CD4-positive, alpha-beta T cell treated with Interleukin-15 for 1 hour (primary cell): Measurements from ENCODE around the gene EARS2.
A peak's percentile ranks its signal among the peaks of the same experiment; 100 is the strongest.
"Not testable (repeated sequence)": the region's sequence is repeated elsewhere in the genome, so short reads cannot be mapped to it uniquely, and the experiment has no call there.

Experiments used
- DNase-seq: peaks from one replicate; pipeline ENCODE4 v3.0.0-alpha.2; 2020

The EARS2 gene

DNA sequence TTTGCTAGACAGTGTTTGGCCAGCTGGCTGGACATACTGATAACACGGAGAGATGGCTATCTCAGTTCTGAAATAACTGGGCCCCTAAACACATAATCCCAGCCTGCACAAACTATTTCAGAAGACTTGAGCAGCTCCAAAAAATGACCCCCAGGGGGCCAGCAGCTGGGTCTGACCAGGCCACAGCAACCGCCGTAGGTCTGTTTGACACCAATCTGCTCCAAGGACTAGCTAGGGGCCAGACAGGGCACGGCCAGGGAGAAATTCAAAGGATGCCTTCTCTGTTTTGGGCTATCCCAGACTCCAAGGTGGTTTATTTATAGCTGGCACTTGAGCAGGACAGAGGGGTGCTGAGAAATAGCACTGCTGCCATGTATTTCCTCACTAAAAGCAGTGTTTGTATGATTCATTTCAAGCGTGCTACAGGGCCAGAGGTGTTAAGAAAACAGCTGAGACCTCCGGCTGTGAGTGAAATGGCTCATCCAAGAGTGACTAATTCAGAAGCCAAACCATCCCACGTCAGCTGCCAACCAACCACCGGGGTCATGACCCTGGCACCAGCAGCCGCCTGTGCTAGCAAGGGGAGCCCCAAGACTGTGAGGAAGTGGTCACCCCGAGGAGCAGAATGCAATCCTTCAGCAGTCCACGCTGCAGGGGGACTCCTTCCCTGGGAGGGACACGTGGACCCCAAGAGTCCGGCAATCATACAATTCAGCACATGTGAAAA, 52.5 kb downstream of the EARS2 start:
- peak; percentile 81 for DNase-seq

DNA sequence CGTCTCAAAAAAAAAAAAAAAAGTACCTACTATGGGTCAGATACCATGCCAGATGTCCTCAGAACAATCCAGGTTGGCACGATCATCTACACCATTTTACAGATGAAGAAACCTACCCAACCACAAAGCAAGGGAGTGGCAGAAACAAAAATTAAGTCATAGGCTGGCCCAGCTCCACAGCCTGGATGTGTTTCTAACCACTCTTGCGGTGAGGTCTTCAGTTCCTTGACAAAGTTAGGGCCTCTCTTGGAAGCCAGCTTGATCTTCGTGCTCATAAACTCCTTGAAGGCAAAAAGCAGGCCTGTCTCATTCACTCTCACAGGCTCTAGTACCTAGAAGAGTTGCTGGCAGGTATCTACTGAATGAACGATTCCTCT, 53.1 kb downstream of the EARS2 start:
- peak; percentile 34 for DNase-seq

DNA sequence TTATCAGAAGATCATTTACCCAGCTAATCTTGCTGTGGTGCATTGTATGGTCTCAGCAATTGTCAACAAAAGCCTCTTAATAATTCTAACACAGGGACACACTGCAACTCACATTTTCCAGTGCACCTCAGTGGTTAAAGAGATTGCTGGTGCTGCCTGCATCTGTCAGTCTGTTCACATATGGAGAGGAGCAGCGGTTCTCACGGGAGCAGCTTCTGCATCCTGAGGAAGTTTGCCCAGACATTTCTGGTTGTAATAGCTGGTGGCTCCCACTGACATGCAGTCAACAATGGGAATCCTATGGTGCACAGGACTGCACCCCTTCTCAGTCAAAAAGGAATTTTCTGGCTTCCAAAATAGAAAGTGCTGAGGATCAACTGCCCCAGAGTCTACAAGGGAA, 54.7 kb downstream of the EARS2 start:
- DNase-seq = no peak

DNA sequence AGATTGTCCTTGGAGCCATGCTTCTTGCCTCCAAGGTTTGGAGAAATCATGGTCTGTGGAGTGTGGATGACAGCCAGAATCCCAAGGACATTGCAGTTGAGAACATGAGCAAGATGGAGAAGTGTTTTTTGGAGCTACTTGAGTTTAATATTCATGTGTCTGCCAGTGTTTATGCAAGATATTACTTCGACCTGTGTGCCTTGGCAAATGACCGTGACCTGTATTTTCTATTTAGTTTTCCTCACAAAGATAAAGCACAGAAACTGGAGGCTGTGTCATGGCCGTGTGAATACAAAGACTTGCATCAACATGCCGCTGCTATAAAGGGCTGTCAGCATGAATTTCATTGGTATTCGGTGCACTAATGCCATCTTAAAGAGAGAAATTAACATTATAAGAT, 55.9 kb downstream of the EARS2 start:
- no peak for DNase-seq

DNA sequence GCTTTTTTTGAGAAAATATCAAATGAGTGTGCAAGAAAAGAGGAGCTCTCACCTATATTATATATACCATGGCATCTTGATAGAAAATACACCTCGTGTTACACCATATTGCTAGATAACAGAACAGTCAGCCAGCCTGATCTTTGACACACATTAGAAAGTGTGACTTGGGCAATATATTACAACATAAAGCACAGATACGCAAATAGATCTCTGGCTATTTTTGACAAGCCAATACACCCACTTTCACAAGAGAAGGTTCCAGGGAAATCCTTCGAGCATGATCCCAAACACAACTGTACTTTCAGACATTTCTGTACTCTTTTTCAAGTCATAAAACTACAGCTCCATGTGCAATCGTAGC, 56.3 kb downstream of the EARS2 start:
- DNase-seq = no peak

DNA sequence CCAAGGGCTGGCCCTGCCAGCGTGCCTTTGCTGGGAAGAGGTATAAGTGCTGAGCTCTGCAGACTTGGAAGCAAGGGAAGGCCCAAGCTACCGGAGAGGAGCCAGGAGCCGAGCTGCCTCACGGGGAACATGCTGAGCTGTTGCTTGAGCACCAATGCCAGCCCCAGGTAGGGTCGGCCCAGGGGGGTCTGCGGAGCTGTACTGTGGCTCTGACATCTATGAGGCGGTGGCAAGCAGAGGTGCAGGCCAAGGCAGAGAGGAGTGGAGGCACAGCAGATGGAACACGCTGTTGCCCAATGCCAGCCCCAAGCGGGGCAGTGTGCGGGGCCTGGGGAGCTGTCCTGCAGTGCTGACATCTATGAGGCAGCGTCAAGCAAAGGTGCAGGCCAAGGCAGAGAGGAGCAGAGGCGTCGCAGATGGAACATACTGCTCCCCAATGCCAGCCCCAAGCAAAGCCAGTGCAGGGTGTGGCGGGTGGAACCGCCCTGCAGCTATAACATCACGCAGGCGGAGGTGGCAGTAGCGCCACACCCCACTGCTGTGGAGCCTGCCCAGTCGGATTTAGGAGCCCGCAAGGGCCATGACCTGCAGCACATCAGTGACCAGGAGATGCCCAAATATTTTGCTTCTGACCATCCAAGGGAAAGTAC, 56.8 kb downstream of the EARS2 start:
- DNase-seq = no peak

DNA sequence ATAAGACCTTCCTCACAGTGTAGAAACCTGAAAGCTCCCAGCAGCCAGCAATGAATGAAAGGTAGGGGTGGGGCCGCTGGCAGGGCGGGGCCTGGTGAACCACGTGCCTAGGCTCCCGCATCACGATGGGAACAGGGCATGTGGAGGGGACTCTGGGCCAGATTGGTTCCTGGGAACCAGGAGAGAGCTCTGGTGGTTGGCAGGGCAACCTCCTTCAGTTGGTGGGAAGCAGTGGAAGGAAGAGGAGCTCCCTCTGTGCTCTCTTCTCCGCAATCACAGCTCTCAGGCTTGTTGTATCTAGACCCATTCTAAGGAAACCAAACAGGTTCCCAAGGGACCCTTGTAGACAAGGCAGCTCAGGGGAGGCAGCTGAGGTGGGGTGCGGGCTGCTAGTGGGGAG, 57.3 kb downstream of the EARS2 start:
- no peak for DNase-seq

DNA sequence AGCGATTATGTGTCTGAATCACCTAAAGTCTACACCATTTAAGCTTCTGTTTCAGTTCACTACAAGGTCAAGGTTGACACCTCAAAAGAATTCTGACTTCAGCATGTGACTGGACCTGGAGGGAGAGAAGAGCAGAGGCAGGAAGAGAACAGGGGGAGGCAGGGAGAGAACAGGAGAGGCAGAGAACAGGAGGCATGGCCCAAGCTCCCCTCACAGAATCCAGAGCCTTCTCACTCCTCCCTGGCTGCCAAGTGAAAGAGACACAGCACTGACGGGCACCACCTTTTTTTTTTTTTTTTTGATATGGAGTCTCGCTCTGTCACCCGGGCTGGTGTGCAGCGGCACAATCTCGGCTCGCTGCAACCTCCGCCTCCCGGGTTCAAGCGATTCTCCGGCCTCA, 58.3 kb downstream of the EARS2 start:
- DNase-seq = no peak

DNA sequence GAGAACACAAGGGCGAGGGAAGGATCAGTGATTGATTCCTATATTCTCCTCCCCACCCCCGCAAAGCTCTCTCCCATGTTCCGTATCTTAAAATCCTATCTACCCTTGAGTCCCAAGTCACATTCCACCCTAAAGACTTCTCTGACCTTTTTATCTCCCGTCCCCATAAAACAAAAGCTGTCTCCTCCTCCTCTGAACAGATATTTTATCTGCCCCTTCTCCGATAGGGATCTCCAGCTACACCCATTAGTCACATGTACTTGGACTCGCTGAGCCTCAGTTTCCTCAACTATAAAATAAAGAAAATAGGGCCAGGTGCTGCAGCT, 59.6 kb downstream of the EARS2 start:
- DNase-seq = no peak

DNA sequence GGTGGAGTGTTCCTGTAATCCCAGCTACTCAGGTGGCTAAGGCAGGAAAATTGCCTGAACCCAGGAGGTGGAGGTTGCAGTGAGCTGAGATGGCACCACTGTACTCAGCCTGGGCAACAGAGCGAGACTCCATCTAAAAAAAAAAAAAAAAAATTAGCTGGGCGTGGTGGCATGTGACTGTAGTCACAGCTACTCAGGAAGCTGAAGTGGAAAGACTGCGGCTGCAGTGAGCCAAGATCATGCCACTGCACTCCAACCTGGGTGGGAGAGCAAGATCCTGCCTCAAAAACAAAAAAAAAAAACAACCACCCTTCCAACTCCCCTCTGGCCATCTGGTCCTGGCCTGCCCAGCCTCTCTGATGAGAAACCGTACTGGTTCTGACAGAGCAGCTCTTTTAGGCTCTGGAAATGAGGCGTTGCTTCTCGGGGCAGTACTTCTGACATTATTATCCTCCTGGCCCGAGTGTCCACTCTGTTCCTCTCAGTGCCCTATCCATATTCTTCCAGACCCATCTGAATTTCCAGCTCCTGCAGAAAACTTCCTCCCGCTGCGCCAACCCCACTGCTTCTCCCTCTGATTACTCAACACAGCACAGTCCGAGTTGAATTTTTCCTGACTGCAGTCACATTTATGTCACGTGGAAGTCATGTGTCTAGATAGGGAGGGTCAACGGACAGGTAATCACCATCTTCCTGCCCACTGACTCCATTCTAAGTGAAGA, 60.2 kb downstream of the EARS2 start:
- DNase-seq = no peak

DNA sequence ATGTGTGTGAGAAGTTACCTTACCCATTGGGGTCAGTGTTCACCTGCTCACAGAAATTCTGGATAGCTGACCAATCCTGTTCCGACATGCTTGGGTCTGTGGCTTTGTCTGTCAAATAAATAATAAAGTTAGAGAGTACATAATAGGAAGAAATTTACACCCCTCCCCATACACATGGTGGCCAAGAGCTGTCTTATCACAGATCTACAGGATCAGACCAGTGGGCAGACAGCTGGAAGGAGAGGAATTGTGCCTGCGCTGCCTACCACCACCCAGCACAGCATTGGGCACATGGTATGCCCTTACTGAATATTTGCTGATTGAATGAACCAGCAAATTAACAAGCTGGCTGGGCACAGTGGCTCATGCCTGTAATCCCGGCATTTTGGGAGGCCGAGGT, 61.5 kb downstream of the EARS2 start:
- DNase-seq = no peak

DNA sequence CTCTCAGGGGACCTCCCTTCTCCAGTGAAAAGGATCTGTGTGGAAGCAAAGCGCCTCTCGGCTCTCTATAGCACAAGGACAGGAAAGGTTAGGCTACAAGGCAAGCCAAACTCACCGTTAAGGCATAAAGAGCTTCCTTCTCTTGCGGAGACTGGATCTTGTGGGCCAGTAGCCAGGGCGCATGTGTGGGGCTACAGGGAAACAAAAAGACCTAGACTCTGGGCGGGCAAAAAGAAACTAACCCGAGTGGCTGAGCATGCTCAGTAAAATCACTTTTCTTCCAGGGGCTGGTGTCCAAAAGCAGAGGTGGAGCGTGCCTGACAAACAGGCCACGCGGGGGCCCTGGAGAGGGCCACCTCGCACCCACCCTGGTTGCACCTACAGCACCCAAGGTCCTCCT, 63.0 kb downstream of the EARS2 start:
- no peak for DNase-seq

DNA sequence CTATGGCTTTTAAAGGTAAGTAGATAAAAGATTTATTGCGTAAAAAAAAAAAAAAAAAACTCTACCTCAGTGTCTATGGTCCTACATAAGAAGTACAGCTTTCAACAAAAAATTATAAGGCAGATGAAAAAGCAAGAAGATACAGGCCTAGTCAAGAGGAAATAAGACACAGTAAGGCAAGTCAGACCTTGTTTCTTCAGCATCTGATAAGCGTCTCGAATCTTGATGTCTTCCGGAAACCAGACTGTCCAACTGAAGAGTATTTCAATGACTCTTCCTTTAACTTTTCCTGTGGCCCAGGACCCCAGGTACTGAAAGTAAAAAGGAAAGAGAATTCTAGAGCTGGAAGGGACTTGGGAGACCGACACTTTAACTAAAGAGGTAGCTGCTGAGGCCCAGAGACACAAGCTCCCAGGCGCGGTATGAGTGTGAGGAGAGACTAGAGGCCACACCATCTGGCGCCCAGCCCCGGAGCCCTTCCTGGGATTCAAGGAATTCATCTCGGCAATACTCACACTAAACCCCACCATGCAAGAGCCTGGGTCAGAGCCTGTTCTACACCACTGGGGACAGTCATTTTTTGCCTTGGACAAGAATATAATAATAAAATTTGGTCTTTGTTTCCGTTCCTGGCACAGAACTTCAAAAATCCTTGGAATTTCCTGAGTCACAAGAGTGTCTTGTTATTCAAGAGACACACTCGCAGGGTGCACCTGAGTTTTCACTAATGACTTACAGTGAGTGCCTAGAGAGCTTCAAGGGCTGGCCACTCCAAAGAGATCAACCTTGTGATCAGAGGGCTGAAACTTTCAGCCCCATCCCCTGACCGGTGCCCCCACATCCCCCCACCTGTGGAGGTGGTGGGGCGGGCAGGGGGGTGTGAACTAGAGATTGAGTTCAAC, 65.4 kb downstream of the EARS2 start:
- no peak for DNase-seq

DNA sequence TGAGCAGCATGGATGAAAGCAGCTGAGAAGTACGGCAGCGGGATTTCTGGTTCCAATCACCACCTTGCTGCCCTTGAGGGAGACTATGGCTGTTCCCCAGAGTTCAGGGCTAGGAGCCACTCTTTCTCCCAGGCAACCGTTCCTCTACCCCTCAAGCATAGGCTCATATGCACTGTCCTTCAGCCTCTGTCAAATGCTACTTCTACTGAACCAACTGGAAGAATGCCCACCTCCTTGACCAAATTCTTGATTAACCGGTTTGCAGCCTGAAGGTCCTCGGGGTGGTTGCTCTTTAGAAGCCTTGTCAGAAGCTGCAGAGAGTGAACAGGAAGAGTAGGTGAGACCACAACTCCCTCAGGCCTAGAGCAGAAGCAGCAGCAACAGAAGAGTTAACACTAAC, 70.7 kb downstream of the EARS2 start:
- DNase-seq = no peak

DNA sequence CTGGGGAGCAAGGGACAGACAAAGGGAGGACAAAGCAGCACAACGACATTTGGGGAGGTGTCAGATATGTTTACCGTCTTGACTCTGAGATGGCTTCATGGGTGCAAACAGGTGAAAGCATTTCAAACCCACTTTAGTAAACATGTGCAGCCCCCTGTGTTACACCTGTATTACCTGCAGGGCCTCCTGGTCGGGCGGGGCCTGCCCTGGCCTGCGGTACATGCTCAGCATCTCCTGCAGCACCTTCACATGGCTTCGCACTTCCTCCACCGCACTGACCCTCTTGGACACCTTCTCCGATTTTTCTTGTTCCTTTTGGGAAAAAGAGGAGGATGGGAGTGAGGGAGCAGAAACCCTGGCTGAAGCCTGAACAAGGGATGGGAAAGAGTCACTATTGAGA, 71.3 kb downstream of the EARS2 start:
- DNase-seq = no peak

DNA sequence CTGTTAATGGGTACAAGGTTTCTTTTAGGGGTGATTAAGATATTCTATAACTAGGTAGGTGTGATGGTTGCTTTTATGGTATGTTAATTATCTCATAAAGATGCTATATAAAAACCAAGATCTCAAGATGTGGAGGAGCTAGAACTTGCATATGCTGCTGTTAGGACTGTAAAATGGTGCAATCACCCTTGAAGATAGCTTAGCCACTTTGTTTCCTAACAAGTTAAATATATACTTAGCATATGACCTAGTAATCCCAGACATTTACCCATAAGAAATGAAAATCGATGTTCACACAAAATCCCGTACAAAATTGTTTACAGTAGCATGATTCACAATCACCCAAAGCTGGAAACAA, 71.9 kb downstream of the EARS2 start:
- no peak for DNase-seq

DNA sequence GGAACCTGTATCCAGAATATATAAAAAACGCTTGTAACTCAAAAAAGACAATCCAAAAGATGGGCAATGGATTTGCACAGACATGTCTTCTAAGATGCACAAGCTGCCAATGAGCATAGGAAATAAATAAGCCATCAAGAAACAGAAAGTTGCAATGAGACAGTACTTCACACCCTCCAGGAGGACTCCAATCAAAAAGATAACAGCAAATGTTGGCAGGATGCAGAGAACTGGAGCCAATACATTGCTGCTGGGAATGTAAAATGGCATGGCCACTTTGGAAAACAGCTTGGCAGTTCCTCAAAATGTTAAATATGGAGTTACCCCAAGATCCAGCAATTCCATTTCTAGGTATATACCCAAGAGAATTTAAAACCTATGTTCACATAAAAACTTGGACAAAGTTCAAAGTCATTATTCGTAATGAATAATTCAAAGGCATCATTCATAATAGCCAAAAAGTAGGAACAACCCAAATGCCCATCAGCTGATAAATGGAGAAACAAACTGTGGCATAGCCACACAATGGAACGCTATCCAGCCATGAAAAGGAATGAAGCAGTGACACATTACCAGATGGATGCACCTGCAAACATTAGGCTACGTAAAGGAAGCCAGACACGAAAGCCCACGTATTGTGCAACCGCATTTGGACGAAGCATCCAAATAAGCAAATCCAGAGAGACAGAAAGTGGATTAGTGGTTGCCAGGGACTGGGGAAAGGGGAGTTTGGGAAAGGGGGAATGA, 72.5 kb downstream of the EARS2 start:
- no peak for DNase-seq

DNA sequence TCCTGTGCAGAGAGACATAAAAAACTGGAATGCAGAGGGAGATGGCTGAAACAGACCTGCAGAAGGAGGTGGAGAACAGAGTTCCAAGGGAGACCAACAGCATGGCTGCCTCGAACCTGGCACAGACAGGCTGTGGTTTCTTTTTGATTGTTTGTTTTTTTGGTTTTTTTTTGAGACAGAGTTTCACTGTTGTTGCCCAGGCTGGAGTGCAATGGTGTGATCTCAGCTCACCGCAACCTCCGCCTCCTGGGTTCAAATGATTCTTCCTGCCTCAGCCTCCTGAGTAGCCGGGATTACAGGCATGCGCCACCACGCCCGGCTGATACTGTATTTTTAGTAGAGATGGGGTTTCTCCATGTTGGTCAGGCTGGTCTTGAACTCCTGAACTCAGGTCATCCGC, 73.7 kb downstream of the EARS2 start:
- not testable (repeated sequence) for DNase-seq

DNA sequence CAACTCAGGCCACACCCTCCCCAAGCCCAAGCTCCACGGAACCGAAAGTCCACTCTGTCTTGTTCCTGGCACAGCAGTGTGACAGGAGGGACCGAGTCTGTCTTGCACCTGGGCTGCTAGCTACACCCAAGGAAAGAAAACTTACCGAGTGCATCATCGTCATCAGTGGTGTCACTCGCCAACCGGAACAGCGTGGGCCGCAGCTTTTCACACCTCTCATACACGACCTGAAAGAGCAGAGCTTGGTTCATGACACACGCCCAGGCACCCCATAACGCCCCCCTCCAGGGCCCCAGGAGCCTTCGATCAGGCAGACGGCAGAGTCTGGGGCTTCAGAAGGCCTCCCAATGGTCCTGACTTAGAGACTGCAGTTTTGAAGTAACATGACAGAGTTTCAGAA, 74.4 kb downstream of the EARS2 start:
- DNase-seq = peak; percentile 71

DNA sequence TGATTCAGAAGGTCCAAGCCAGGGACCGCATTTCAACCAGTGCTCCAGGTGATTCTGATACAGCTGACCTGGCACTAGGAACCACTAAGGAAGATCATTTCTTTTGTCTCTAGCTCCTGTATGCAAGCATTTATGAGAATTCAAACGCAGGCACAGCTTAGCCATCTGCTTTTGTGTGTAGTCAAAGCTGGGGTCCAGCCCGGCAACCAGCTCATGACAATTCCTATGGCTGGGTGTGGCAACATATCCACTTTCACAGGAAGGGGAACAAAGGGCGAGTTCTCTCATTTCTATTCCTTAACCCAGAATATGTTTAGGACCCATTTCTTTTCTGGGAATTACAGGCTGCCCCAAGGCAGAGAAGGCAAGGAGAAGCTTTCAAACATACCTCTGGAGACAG, 76.9 kb downstream of the EARS2 start:
- no peak for DNase-seq

DNA sequence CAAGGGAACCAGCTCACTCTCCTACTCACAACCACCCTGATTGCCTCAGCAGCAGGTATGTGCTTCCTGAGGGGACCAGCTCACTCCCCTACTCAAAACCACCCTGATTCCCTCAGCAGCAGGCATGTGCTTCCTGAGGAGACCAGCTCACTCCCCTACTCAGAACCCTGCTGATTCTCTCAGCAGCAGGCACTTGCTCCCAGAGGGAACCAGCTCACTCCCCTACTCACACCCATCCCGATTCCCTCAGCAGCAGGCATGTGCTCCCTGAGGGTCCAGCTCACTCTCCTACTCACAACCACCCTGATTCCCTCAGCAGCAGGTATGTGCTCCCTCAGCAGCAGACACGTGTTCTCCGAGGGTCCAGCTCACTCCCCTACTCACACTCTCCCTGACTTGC, 78.0 kb downstream of the EARS2 start:
- no peak for DNase-seq

DNA sequence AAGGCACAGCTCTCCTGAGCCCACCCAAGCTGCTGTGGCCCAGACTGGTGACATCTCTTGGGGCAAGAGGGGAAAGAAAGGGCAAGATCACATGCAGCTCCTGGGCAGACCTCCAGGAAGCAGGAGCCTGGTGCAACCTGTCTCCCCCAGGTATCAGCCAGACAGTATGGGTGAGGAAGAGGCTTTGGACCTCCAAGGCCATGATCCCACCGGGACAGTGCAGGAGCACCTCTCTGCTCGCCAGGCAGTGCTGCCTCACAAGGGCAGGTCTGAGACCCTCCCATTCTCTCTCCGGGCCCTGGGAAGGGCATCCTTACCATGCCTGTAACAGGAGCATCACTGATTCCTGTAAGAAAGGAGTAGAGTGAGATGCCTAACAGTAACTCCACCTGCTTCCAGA, 78.6 kb downstream of the EARS2 start:
- no peak for DNase-seq

DNA sequence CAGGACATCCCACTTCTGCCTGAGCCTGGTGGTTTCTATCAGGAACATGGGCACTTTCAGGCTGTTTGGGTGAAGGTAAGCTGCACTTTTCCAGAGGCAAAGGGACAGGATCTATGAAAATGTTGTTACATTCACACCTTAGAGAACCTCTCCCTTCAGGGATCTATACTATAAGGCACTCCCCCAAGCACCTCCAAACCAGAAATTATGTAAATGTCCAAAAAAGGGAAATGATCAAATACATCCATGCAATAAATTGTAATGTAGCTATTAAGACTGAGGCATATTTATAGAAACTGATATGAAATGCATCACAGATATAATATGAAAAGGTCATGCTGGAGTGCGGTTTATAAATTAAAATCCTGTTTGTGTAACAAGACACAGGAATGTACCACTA, 80.9 kb downstream of the EARS2 start:
- no peak for DNase-seq
